Panc1 (cell line): ENCODE data around the gene POF1B. TPM values are rescaled to one million over a fixed set of nuclear protein-coding genes. Genes with fewer than 3 reads are reported as not detected.

Source experiments
- ATAC-seq: fragments of 200-7000 bp; cut with Tn5 transposase; 2 replicates; pipeline ENCODE4 v1.9.1; 2020; ENCODE audit warnings: mild to moderate bottlenecking, moderate library complexity
- BruUV-seq: library from RNA; stranded (reverse); fragments of 400-500 nt; replicated peaks from 2 replicates; lab custom pipeline; 2021; lab: Mats Ljungman, UMichigan
- CTCF ChIA-PET: fragments of 300-600 bp; sonication (Branson Sonifier 250); formaldehyde crosslinking; loops from one replicate; lab custom pipeline; 2022; ENCODE audit warnings: antibody characterized with exemption; lab: Charles Lee
- POLR2A ChIA-PET: fragments of 300-600 bp; sonication (Branson Sonifier 250); formaldehyde crosslinking; loops from one replicate; lab custom pipeline; 2022; ENCODE audit warnings: antibody characterized with exemption; lab: Charles Lee
- DNase-seq: peaks from one replicate; pipeline ENCODE4 v3.0.0-alpha.2; 2010; ENCODE audit warnings: low read depth, low spot score
- H3K27ac ChIP-seq: 2 replicates; pipeline ENCODE4 v1.5.1; 2011; ENCODE audit warnings: mild to moderate bottlenecking, low read length, inconsistent platforms
- H3K27me3 ChIP-seq: fragments of 200-500 bp; sonication (Bioruptor generic); 2 replicates; pipeline ENCODE4 v1.6.0; 2014; ENCODE audit warnings: low read length, inconsistent platforms; ENCODE audit not compliant: control insufficient read depth, insufficient read depth
- H3K36me3 ChIP-seq: fragments of 200-500 bp; sonication (Bioruptor generic); 2 replicates; pipeline ENCODE4 v1.5.1; 2014; ENCODE audit warnings: inconsistent platforms, mild to moderate bottlenecking, low read length, moderate library complexity; ENCODE audit not compliant: control insufficient read depth, insufficient read depth
- H3K4me1 ChIP-seq: 2 replicates; pipeline ENCODE4 v1.5.1; 2011; ENCODE audit warnings: inconsistent platforms, mild to moderate bottlenecking, low read length, moderate library complexity; ENCODE audit not compliant: control insufficient read depth, insufficient read depth
- H3K4me3 ChIP-seq, 2 experiments: 2 replicates each; pipeline ENCODE4 v1.5.1; 2011 to 2012; ENCODE audit warnings: low read depth in 2 of 2, low read length in 2 of 2, mild to moderate bottlenecking in 2 of 2, inconsistent platforms in 1 of 2, moderate library complexity in 1 of 2
- H3K9me3 ChIP-seq: fragments of 200-500 bp; sonication (Bioruptor generic); 2 replicates; pipeline ENCODE4 v1.5.1; 2014; ENCODE audit warnings: low read depth, mild to moderate bottlenecking, inconsistent platforms, low read length, moderate library complexity; ENCODE audit not compliant: control insufficient read depth, insufficient read depth
- CTCF ChIP-seq: fragments of 450-650 bp; IDR thresholded peaks from 2 replicates; pipeline ENCODE4 v1.5.1; 2017; ENCODE audit warnings: mild to moderate bottlenecking
- POLR2AphosphoS5 ChIP-seq: IDR thresholded peaks from 2 replicates; pipeline ENCODE4 v1.6.1; 2012; ENCODE audit warnings: mild to moderate bottlenecking, low read depth, low read length, moderate library complexity
- REST ChIP-seq, 2 experiments: IDR thresholded peaks; 2 replicates each; pipeline ENCODE4 v1.6.1; 2011 to 2012; ENCODE audit warnings: low read depth in 2 of 2, control low read depth in 1 of 2, low read length in 1 of 2, mild to moderate bottlenecking in 1 of 2, moderate library complexity in 1 of 2; ENCODE audit not compliant: insufficient read depth in 1 of 2
- SIN3A ChIP-seq: IDR thresholded peaks from 2 replicates; pipeline ENCODE4 v1.6.1; 2012; ENCODE audit warnings: low read depth, mild to moderate bottlenecking, low read length, moderate library complexity, borderline replicate concordance; ENCODE audit not compliant: insufficient read depth
- TCF7L2 ChIP-seq: IDR thresholded peaks from 2 replicates; pipeline ENCODE4 v1.6.1; 2011; ENCODE audit warnings: mild to moderate bottlenecking, low read depth, low read length, inconsistent platforms
- in situ Hi-C: cut with HindIII; loops from 2 replicates; pipeline ENCODE4 v1.10.0; 2016; ENCODE audit warnings: low sequenced_read_pairs, low pct_unique_long_range_greater_than_20kb
- intact Hi-C: fragments of 100-400 bp; cut with micrococcal nuclease; formaldehyde crosslinking; loops from one replicate; pipeline ENCODE4 v1.10.0; 2022; ENCODE audit not compliant: unreplicated experiment
- total RNA-seq: library from RNA; stranded (reverse); gene quantifications from one replicate; pipeline ENCODE4 v1.2.1, GENCODE V29; 2021; ENCODE audit not compliant: unreplicated experiment

The POF1B gene
- total RNA-seq, 1 experiment from 2014 or later, result 0.08 TPM

GRCh38 chrX:85244450-85245211, 134.8 kb downstream of the POF1B start:
- ATAC-seq (peak; percentile 76), DNase-seq (no peak)
- H3K27ac ChIP-seq, result 0 out of 2 replicates have a peak overlapping the region, but pooled peaks have one; percentile 17
- BruUV-seq, result no TSS peak
- intact Hi-C loops (no loop called here), in situ Hi-C loops (no loop called here)
- no peaks in the 10 kb centered on the region; the same call in 1 of the 2 replicates for H3K36me3 ChIP-seq
- TF ChIP-seq REST (IDR thresholded peaks at IDR 0.05; ENCODE audit: insufficient read depth in 1 of 2, low read depth in 2 of 2, low read length in 1 of 2) (no peak), TCF7L2 (no peak), SIN3A (no peak), CTCF (no peak), POLR2AphosphoS5 (no peak)
- H3K4me3 ChIP-seq, result peak overlapping the region; percentile 62 to 83
- ChIA-PET POLR2A (no interaction called here), CTCF (no interaction called here)
- no peaks in the 10 kb centered on the region for H3K4me1 ChIP-seq
- H3K27me3 ChIP-seq, result no peaks in the 10 kb centered on the region
- H3K9me3 ChIP-seq, result no peaks in the 10 kb centered on the region

GRCh38 chrX:85243761-85244449, 135.6 kb downstream of the POF1B start, which contains the start of the genes SATL1 and ZNF711:
SATL1 (minus strand) TSS chrX:85243779; CDS start chrX:85108968, 134,811 bp downstream.
ZNF711 (plus strand) TSS chrX:85243991; CDS start chrX:85247573, 3,582 bp downstream.
- H3K27ac ChIP-seq, result 0 out of 2 replicates have a peak within 1 kb of the TSS, but pooled peaks have one; percentile 17
- POLR2A ChIA-PET, result no interaction called here

More at GRCh38 chrX:85243761-85244449, 135.6 kb downstream of the POF1B start, which contains the start of the genes SATL1 and ZNF711:
- no peaks in the 10 kb centered on the region; the same call in 1 of the 2 replicates for H3K36me3 ChIP-seq
- no peak for TF ChIP-seq POLR2AphosphoS5
- TF ChIP-seq CTCF, result no peak
- TF ChIP-seq SIN3A, result no peak
- peak within 1 kb of the TSS; percentile 62 to 83 for H3K4me3 ChIP-seq
- DNase-seq (no peak), ATAC-seq (peak; percentile 86)
- H3K27me3 ChIP-seq, result no peaks in the 10 kb centered on the region
- CTCF ChIA-PET, result no interaction called here
- in situ Hi-C loops (no loop called here), intact Hi-C loops (no loop called here)
- no peaks in the 10 kb centered on the region for H3K4me1 ChIP-seq
- H3K9me3 ChIP-seq, result no peaks in the 10 kb centered on the region
- no TSS peak for BruUV-seq
